ENCODE results near the gene C1orf174.
A peak's percentile ranks its signal among the peaks of the same experiment; 100 is the strongest.
"Not testable (repeated sequence)": the region's sequence is repeated elsewhere in the genome, so short reads cannot be mapped to it uniquely, and the experiment has no call there.

The C1orf174 gene

GRCh38 chr1:3925256-3925655 lies 25.2 kb upstream of the C1orf174 start:
- no peak for DNase-seq

- no peak for DNase-seq
Observed at GRCh38 chr1:3924825-3925220, 24.8 kb upstream of the C1orf174 start.

- no peak for DNase-seq
Observed at GRCh38 chr1:3924186-3924824, 24.2 kb upstream of the C1orf174 start.

- no peak for DNase-seq
Observed at GRCh38 chr1:3923378-3924185, 23.5 kb upstream of the C1orf174 start.

- DNase-seq: no peak
Observed at GRCh38 chr1:3922851-3923250, 22.8 kb upstream of the C1orf174 start.

GRCh38 chr1:3922201-3922725 lies 22.2 kb upstream of the C1orf174 start:
- DNase-seq: no peak

- DNase-seq: no peak
Observed at GRCh38 chr1:3921765-3922164, 21.7 kb upstream of the C1orf174 start.

- no peak for DNase-seq
Observed at GRCh38 chr1:3919706-3920105, 19.6 kb upstream of the C1orf174 start.

GRCh38 chr1:3918966-3919611 lies 19.0 kb upstream of the C1orf174 start:
- no peak for DNase-seq

- not testable (repeated sequence) for DNase-seq
Observed at GRCh38 chr1:3918359-3918758, 18.3 kb upstream of the C1orf174 start.

- DNase-seq: no peak
Observed at GRCh38 chr1:3917761-3918160, 17.7 kb upstream of the C1orf174 start.

- no peak for DNase-seq
Observed at GRCh38 chr1:3915551-3916121, 15.6 kb upstream of the C1orf174 start.

- DNase-seq: no peak
Observed at GRCh38 chr1:3914911-3915310, 14.8 kb upstream of the C1orf174 start.

GRCh38 chr1:3914331-3914851 lies 14.3 kb upstream of the C1orf174 start:
- no peak for DNase-seq

- DNase-seq: no peak
Observed at GRCh38 chr1:3912809-3913685, 13.0 kb upstream of the C1orf174 start.

- DNase-seq: no peak
Observed at GRCh38 chr1:3911981-3912808, 12.1 kb upstream of the C1orf174 start.

- peak; percentile 28 for DNase-seq
Observed at GRCh38 chr1:3910857-3911845, 11.1 kb upstream of the C1orf174 start.

- no peak for DNase-seq
Observed at GRCh38 chr1:3910049-3910731, 10.1 kb upstream of the C1orf174 start.

GRCh38 chr1:3909615-3910014 lies 9.5 kb upstream of the C1orf174 start:
- no peak for DNase-seq

All from fibroblast of skin of right quadriceps (primary cell).